Inflammatory macrophage (primary cell): ENCODE results near the gene ART5.
"Not testable (repeated sequence)": the region's sequence is repeated elsewhere in the genome, so short reads cannot be mapped to it uniquely, and the experiment has no call there.

Experiments used
- DNase-seq, 2 donors: peaks; one replicate each; pipeline ENCODE4 v3.0.0-alpha.2; 2020 to 2022

Gene ART5

GRCh38 chr11:3616721-3617460 lies 24.9 kb downstream of the ART5 start:
- DNase-seq: no peak

- no peak for DNase-seq
Measured at GRCh38 chr11:3615998-3616397, 25.8 kb downstream of the ART5 start.

DNA sequence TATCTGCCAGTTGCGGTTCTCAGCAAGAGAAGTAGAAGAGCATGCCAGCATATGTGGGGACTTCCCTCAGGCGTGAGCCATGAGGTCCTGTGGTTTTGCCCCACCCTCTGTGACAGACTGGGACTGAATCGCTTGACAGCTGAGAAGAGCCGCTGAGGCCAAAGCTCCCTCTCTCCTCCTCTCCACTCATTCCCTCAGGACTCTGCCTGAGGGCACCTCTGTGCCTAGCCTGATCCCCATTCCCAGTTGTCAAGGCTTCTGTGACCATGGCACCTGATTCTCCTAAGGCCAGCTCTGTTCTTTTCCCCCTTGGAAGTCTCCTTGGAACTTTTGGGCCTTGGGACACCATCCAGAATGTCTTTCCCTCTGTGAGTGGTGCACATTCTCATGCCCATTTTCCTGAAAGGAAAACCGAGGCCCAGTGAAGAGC lies 27.0 kb downstream of the ART5 start:
- peak; percentile 76 for DNase-seq

GRCh38 chr11:3613998-3614741 lies 27.6 kb downstream of the ART5 start:
- DNase-seq: peak in 1 of 2 donors; percentile 32

- no peak for DNase-seq
Measured at GRCh38 chr11:3611976-3612678, 29.7 kb downstream of the ART5 start.

DNA sequence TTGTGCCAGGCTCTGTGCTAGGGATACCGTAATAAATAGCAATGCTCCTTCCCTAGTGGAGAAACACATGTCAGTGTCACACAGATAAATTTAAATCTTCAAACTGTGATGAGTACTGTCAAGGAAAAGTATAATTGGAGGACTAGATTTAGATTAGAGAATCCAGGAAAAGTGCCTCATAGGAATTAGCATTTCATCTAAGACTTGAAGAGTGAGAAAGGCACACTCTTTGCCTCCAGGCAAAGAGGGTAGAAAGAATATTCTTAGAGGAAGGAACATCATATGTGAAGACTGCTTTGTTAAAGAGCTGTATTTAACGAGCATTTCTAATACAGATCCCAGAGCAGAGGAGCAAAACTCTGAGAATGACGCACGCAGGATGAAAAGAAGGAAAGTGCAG lies 30.9 kb downstream of the ART5 start:
- no peak for DNase-seq

DNA sequence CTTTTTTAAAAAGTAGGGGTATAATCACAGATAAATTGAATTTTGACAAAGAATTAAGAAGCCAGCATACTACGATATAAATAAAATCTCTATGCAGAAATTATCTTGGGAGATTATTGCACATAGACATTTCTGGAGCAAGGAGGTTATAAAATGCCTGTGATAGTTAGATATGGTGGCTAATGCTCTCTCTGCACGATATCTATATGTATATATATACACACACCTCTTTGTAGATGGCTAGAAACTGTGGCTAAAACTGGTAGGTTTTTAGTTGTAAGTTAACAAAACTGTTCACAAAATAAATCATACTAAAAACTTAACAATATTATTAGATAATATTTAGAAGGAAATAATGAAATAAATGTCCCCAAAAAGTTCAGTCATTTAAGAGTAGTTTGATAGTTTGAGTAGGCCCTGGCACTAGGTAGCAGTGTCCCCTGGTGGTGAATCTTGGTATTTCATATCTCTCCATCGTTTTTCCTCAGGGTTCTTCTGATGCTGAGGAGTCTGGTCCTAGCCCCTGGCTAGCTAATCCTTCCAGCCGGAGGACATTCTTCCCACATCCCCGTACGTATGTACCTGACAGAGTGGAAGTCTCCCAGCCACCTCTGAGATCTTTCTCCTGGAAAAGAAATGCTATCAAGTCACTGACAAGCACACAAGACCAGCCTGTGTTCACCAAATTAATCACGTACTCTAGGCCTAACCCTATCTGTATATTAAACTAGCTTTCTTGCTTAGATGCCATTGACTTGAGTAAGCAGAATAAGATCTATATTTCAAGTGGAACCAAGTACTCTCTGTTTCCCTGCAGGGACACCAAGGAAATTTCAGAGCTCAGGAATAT lies 32.2 kb downstream of the ART5 start:
- peak; percentile 48 to 59 for DNase-seq

- no peak for DNase-seq
Measured at GRCh38 chr11:3605771-3606203, 36.0 kb downstream of the ART5 start.

DNA sequence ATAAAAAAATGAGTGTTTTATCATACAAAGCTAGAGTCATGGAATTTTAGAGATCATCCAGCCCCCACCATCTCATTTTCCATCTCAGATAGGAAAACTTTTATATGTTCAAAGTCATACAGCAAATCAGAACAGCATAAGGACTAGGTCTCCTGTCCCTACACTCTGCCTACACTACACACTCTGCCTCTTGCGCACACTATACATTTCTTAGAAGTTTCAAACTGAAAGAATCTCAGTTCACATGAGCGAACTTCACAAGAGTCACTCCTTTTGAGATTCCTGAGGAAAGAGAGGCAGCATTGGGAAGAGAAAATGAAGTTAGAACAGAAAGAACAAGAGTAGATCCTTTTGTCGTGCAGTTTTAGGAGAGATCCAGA lies 36.5 kb downstream of the ART5 start:
- DNase-seq: no peak

- no peak for DNase-seq
Measured at GRCh38 chr11:3604167-3604566, 37.6 kb downstream of the ART5 start.

DNA sequence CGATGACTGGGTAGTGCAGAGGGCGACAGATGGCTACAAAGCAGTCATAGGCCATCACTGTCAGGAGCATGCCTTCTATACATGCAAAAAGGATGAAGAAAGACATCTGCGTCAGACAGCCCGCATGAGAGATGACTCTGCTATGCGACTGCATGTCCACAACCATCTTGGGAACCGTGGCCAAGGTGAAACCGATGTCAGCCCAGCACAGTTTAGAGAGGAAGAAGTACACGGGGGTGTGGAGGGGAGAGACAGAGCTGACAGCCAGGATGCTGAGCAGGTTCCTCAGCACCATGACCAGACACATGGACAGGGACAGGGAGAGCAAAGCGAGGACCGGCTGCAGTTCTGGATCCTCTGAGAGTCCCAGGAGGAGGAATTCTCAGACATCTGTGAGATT lies 41.6 kb downstream of the ART5 start:
- DNase-seq: not testable (repeated sequence)

GRCh38 chr11:3597743-3598142 lies 44.0 kb downstream of the ART5 start:
- DNase-seq: not testable (repeated sequence)

DNA sequence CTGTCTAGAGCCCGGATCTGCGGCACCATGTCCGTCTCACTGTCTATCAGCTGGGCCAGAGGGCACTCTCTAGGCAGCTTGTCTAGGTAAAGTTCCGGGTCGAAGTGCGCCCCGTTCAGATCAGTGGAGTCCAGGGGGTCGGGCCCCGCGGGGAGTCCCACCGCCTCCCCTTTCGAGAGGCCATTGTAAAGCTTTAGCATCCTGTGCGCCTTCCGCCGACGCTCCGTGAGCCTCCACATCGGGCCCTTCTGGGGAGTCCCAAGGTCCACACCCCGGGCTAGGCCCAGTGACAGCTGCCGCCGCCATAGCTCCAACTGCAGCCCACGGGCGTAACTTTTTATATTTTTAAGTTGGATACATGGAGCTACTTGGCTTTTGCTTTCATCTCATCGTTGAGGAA lies 50.5 kb downstream of the ART5 start:
- not testable (repeated sequence) for DNase-seq

DNA sequence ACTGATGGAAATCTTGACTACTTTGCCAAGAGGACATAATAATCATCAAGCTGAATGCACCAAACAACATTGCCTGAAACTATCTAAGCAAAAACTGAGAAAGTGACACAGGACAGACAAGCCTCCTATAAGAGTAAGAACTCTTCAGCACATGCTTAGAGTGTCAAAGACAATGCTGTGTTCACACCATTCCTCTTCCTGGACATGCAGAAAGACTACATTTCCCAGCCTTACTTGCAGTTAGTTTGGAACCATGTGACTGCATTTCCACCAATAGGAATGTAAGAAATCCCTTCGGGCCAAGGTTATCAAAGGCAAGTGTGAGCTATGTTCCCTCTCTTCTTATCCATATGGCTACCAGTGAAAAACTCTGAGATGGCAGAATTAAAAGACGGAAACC lies 51.6 kb downstream of the ART5 start:
- not testable (repeated sequence) for DNase-seq

DNA sequence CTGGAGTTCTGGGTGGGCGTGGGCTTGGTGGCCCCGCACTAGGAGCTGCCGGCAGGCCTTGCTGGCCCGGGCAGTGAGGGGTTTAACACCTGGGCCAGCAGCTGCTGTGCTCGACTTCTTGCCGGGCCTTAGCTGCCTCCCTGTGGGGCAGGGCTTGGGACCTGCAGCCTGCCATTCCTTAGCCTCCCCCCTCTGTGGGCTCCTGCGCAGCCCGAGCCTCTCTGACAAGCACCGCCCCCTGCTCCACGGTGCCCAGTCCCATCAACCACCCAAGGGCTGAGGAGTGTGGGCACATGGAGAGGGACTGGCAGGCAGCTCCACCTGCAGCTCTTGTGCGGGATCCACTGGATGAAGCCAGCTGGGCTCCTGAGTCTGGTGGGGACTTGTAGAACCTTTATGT lies 53.0 kb downstream of the ART5 start:
- not testable (repeated sequence) for DNase-seq
